Measurements from ENCODE around the gene KIRREL2. TPM values are rescaled to one million over a fixed set of nuclear protein-coding genes. Genes with fewer than 3 reads are reported as not detected.

KIRREL2 gene
- 1.1 TPM in 1 of 2 replicates, not detected in the other for polyA plus RNA-seq

DNA sequence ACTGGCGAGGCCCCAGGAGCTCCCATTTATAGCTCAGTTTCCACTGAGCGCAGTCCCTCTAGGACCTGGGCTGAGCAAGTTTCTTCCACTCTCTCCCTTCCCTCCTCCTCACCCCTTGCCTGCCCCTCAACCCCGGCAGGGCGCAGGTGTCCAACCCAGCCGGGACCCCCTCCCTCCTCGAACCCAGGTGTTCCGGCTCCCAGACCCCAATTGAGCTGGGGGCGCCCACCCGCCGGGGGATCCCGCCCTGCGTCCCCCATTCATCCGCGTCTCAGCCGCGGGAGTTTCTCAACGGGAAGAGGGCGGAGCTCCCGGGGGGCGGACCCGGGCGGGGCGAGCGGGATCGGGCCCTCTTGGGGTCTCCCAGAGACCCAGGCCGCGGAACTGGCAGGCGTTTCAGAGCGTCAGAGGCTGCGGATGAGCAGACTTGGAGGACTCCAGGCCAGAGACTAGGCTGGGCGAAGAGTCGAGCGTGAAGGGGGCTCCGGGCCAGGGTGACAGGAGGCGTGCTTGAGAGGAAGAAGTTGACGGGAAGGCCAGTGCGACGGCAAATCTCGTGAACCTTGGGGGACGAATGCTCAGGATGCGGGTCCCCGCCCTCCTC is at the start of gene KIRREL2:
TSS of gene KIRREL2 (plus strand) at position 366 of the 604 bp plus-strand sequence. CDS start at position 575, 209 bp downstream.

DNA sequence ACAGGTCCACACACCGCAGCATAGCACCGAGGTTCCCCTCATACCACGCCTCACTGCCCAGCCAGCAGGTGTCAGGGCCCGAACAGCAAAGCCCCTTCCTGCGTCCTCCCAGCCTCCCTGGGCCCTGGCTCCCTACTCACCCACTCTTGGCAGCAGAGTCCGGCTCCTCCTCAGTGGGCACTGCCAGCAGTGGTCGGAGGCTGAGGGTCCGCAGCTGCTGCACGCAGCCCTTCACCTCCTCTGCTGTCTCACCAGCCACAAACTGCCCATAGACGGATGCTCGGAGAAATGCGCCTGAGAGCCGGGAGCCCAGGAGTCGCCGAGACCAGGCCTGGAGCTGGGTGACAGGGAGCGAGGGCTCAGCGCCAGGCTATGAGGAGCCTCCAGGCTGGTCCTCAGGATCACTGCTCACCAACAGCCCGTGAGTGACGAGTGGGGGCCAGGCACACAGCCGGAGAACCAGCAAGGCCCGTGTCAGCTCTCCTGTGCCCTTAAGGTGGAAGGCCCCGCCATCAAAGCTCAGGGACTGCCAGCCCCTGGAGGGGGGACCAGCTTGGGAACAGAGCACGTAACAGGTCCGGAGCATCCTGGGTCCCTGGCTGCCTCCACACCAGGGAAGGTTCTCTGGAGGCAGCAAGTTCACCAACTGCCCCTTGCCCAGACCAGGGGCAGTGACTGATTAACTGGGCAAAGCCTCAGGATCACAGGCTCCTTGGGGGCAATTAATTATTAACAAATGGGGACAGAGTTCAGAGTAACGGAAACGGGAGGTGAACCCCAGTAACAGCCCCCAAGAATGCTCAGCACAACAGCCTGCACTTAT is 44.3 kb upstream of the KIRREL2 start, which contains the start of gene PRODH2:
TSS of gene PRODH2 (minus strand) at position 626 of the 823 bp plus-strand sequence. CDS start at position 586, 40 bp downstream.

DNA sequence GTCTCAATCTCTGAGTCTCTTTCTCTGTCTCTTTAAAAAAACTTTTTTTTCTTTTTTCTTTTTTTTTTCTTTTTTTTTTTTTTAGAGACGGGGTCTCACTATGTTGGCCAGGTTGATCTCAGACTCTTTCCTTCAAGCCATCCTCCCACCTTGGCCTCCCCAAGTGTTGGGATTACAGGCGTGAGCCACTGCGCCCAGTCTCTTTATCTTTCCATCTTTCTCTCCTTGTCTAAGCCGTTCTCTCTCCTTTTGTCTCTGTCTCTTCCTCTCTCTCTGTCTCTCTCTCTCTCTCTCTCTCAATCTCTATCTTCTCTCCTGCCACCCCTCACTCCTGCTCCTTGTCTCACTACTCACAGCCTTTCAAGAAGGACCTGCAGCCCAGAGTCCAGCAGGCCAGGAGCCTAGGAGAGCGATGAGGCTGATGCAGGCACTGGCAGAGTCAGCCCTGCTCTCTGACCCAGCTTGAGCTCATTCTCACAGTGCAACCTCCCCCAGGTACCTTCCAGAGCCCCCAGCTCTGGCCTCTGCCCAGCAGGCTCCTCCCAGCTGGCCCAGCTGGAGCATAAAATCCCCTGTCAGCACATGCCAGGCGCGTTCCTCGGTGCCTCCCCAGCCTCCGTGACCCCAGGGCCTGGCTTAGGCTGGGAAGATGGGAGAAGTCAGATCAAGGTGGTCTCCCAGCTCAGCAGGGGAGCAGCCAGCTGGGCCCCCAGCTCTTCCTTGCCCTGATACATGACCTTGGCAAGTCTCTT is 4.5 kb upstream of the KIRREL2 start, which contains the start of gene NPHS1:
TSS of gene NPHS1 (minus strand) at position 476 of the 752 bp plus-strand sequence. CDS start 667 bp downstream, outside the sequence.

DNA sequence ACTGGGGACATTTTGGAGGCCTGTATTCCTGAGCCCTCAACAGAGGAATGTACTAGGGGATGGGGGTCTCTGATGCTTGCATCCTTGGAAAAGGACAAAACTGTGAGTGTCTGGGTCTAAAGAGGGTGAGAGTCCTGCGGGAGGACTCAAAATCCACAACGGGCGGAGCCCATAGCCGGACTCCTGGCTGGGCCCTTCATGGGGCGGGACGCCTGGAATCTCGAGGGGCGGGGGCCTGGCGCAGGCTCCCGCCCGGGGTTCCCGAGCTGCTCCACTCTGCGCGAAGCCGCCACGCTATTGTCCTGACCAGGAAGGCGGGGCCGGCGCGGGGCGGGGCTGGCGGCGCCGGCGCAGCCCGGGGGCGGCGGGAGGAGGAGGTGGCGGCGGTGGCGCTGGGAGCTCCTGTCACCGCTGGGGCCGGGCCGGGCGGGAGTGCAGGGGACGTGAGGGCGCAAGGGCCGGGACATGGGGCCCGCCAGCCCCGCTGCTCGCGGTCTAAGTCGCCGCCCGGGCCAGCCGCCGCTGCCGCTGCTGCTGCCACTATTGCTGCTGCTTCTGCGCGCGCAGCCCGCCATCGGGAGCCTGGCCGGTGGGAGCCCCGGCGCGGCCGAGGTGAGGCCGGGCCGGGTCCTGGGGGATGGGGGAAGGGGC is 11.6 kb downstream of the KIRREL2 start, which contains the start of gene APLP1:
TSS of gene APLP1 (plus strand) at position 403 of the 651 bp plus-strand sequence. CDS start at position 466, 63 bp downstream.

DNA sequence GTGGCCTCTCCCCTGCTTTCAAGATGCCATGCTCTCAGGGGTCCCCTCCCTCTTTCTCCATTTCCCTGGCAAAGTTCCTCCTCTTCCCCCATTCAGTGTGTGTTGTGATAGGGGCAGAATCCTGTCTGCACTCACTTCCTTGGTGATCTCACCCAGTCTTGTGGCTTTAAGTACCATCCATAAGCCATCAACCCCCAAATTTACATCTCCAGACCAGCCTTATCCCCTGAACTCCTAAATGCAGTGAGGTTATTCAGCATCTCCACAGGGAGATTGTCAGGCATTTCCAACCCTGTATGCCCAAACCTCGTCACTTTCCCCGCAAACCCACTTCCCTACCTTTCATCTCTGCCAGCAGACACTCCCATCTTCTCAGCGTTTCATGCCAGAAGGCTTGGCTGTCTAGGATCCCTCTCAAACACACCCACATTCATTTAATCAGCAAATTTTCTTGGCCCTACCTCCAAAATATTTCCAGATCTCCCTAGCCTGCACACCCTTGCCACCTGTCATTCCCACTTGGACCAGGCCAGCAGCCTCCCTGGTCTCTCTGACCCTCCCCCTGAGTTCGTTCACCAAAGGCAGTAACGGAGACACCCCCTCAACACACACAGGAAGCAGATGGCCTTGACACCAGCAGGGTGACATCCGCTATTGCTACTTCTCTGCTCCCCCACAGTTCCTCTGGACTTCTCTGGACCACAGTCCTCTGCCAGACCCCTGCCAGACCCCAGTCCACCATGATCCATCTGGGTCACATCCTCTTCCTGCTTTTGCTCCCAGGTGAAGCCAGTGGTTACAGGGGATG is 45.3 kb downstream of the KIRREL2 start, which contains the start of gene HCST:
TSS of gene HCST (plus strand) at position 676 of the 808 bp plus-strand sequence. CDS start at position 741, 65 bp downstream.

DNA sequence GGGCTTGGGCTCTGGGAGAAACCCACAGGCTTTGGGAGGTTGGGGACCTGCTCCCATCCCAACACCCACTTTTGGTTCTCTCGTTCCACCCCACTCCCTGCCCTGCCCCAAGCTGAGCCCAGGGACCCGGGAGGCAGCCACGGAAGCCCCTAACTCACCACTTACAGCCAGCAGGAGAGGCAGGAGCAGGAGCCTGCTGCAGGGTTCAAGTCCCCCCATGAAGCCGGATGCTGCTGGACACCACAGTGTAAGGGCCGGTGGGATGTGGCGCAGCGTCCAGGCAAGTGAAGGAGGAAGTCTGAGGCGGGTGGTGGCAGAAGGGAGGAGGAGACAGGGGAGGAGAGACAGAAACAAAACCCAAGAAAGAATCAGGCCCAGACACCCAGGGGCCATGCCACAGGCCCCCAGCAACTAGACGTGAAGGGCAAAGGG is 51.3 kb downstream of the KIRREL2 start, which contains the start of gene TYROBP:
TSS of gene TYROBP (minus strand) at position 286 of the 432 bp plus-strand sequence. CDS start at position 219, 67 bp downstream.

Other genes with a start within 250 kb of the KIRREL2 start
- gene HAUS5, start 244.2 kb upstream of the KIRREL2 start, polyA plus RNA-seq: 0.60 and 0.84 TPM in 2 replicates
- 8.9 and 12.6 TPM in 2 replicates for gene RBM42, start 227.9 kb upstream of the KIRREL2 start, polyA plus RNA-seq
- gene ETV2, start 215.2 kb upstream of the KIRREL2 start, polyA plus RNA-seq: 0.70 TPM in 1 of 2 replicates, not detected in the other
- gene COX6B1, start 208.6 kb upstream of the KIRREL2 start, polyA plus RNA-seq: 1,754 and 2,269 TPM in 2 replicates
- 0.27 TPM in 1 of 2 replicates, not detected in the other for gene UPK1A, start 190.4 kb upstream of the KIRREL2 start, polyA plus RNA-seq
- not detected in 2 replicates for gene ZBTB32, start 152.4 kb upstream of the KIRREL2 start, polyA plus RNA-seq
- gene KMT2B, start 138.9 kb upstream of the KIRREL2 start, polyA plus RNA-seq: 1.0 and 1.8 TPM in 2 replicates
- gene IGFLR1, start 114.5 kb upstream of the KIRREL2 start, polyA plus RNA-seq: 1.0 and 4.9 TPM in 2 replicates
- 69.6 and 75.0 TPM in 2 replicates for gene U2AF1L4, start 111.5 kb upstream of the KIRREL2 start, polyA plus RNA-seq
- gene PSENEN, start 111.3 kb upstream of the KIRREL2 start, polyA plus RNA-seq: 311 and 383 TPM in 2 replicates
- gene LIN37, start 108.3 kb upstream of the KIRREL2 start, polyA plus RNA-seq: 4.6 and 8.3 TPM in 2 replicates
- gene HSPB6, start 99.9 kb upstream of the KIRREL2 start, polyA plus RNA-seq: 0.50 TPM in 1 of 2 replicates, not detected in the other
- 0.51 TPM in 1 of 2 replicates, not detected in the other for gene PROSER3, start 98.7 kb upstream of the KIRREL2 start, polyA plus RNA-seq
- 0.15 and 0.40 TPM in 2 replicates for gene ARHGAP33, start 81.3 kb upstream of the KIRREL2 start, polyA plus RNA-seq
- gene PRODH2, start 44.1 kb upstream of the KIRREL2 start, polyA plus RNA-seq: not detected in 2 replicates
- gene NPHS1, start 4.4 kb upstream of the KIRREL2 start, polyA plus RNA-seq: 0.08 TPM in 1 of 2 replicates, not detected in the other
- gene APLP1, start 11.7 kb downstream of the KIRREL2 start, polyA plus RNA-seq: 223 and 377 TPM in 2 replicates
- gene NFKBID, start 43.6 kb downstream of the KIRREL2 start, polyA plus RNA-seq: 1.5 and 1.8 TPM in 2 replicates
- 2.0 and 3.8 TPM in 2 replicates for gene HCST, start 45.6 kb downstream of the KIRREL2 start, polyA plus RNA-seq
- gene TYROBP, start 51.4 kb downstream of the KIRREL2 start, polyA plus RNA-seq: 0.70 TPM in 1 of 2 replicates, not detected in the other
- gene LRFN3, start 79.5 kb downstream of the KIRREL2 start, polyA plus RNA-seq: 0.15 and 0.60 TPM in 2 replicates
- gene SDHAF1, start 138.3 kb downstream of the KIRREL2 start, polyA plus RNA-seq: 6.4 and 14.1 TPM in 2 replicates
- gene SYNE4, start 151.9 kb downstream of the KIRREL2 start, polyA plus RNA-seq: 3.4 and 4.6 TPM in 2 replicates
- gene ALKBH6, start 157.3 kb downstream of the KIRREL2 start, polyA plus RNA-seq: 1.9 and 9.9 TPM in 2 replicates
- gene CLIP3, start 176.0 kb downstream of the KIRREL2 start, polyA plus RNA-seq: 34.3 and 46.5 TPM in 2 replicates
- 1.3 and 2.7 TPM in 2 replicates for gene THAP8, start 197.4 kb downstream of the KIRREL2 start, polyA plus RNA-seq
- 1.9 TPM in 1 of 2 replicates, not detected in the other for gene WDR62, start 198.0 kb downstream of the KIRREL2 start, polyA plus RNA-seq

All from Purkinje cell (primary cell).